B cell (primary cell): ENCODE data around the gene PGP.

Experiments
- CTCF ChIP-seq: fragments of 200-600 bp; IDR thresholded peaks from one replicate; pipeline ENCODE4 v1.8.0; 2022; ENCODE audit warnings: antibody characterized with exemption, mild to moderate bottlenecking
- EZH2 ChIP-seq: IDR thresholded peaks from 2 replicates; pipeline ENCODE4 v1.6.1; 2012; ENCODE audit warnings: borderline replicate concordance, low read depth, mild to moderate bottlenecking, moderate library complexity, low read length; ENCODE audit not compliant: insufficient read depth, poor library complexity, severe bottlenecking

GRCh38 chr16:2178321-2179106, 36.1 kb downstream of the PGP start:
- TF ChIP-seq CTCF (no peak), EZH2 (no peak)
